ENCODE measurements around the gene KRTAP19-6.

The KRTAP19-6 gene, protein sequence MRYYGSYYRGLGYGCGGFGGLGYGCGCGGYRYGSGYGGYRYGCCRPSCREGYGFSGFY

GRCh38 chr21:30541764-30542163 lies at the start of gene KRTAP19-6:
KRTAP19-6 (minus strand) TSS chr21:30541864; CDS start chr21:30541833, 31 bp downstream.
- DNase-seq (ENCODE audit: low spot score): no peak

GRCh38 chr21:30590297-30590696 lies 48.6 kb upstream of the KRTAP19-6 start, which contains the start of gene KRTAP22-2:
KRTAP22-2 (minus strand) TSS chr21:30590397.
- DNase-seq (ENCODE audit: low spot score): no peak

DNA sequence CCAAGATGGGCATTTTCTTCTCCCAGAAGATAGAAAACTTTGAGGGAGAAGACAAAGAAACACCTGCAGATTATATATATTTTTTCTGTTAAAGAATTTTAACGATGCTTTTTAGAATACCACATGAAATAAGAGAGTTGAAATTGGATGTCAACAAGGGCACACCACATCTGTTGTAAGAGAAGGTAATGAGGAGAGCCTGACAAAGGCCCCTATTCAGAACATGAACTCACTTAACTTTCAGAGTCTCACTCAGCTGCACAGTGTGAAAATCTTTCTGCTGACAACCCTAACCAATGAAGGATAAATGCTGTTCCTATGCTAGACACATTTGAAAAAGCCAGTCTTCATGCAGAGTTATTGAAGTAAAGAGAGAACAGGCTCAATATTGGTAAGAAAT lies 41.2 kb upstream of the KRTAP19-6 start:
- DNase-seq (ENCODE audit: low spot score): no peak

- DNase-seq (ENCODE audit: low spot score): no peak
Observed at GRCh38 chr21:30580132-30580531, 38.5 kb upstream of the KRTAP19-6 start.

- DNase-seq (ENCODE audit: low spot score): no peak
Observed at GRCh38 chr21:30579346-30579745, 37.7 kb upstream of the KRTAP19-6 start.

DNA sequence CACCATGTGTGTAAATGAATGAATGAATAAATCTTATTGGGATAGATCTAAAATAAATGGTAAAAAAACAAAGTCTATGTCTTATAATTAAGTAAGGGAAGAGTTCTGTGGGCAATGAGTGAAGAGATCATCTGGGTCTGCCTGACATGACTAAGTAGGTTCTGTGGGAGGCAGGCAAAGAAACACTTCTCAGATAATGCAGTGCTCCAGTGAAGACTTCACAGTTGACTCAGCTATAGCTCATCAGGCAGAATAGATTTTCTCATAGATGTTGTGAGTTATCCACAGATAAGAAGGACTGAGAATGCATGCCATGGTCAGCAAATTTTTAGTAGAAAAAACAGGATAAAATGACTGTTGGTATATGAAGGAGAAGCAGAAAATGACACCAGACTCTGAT lies 36.1 kb upstream of the KRTAP19-6 start:
- DNase-seq (ENCODE audit: low spot score): no peak

DNA sequence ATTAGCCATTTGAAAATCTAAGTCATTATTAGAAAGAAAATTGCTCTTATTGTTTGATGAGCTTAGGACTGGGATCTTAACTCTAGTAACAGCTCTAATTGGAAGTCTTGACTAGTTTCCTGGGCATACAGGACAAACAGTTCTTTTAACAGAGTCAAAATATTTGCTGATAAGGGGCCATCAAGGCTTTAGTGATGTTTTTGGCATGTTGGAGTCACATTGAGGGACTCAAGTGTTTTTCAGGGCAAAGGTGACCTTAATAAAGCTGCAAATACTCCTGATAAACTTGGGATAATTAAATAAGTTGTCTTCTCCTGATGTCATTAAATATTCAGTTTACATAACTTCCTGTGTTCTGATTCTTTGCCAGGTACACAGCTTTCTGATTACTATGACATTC lies 26.0 kb upstream of the KRTAP19-6 start:
- DNase-seq (ENCODE audit: low spot score): no peak

DNA sequence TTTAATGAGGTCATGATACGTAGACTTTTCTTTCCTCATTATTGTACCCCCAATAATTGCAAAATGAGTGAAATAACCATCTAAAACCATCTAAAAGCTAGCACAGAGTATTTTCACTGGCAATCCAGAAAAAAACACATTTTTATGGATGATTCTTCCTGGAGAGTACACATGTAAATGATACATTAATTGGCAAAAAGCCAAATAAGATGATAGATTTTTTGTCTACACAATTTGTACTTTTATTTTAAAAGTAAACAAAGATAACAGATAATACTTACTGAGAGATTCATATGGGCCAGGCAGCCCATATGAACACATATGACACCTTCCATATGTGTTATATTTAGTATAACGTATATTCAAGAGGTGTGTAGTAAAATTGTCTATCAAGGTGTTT lies 22.0 kb upstream of the KRTAP19-6 start:
- DNase-seq (ENCODE audit: low spot score): no peak

GRCh38 chr21:30563072-30563471 lies 21.4 kb upstream of the KRTAP19-6 start:
- no peak for DNase-seq (ENCODE audit: low spot score)

- no peak for DNase-seq (ENCODE audit: low spot score)
Observed at GRCh38 chr21:30561957-30562356, 20.3 kb upstream of the KRTAP19-6 start.

DNA sequence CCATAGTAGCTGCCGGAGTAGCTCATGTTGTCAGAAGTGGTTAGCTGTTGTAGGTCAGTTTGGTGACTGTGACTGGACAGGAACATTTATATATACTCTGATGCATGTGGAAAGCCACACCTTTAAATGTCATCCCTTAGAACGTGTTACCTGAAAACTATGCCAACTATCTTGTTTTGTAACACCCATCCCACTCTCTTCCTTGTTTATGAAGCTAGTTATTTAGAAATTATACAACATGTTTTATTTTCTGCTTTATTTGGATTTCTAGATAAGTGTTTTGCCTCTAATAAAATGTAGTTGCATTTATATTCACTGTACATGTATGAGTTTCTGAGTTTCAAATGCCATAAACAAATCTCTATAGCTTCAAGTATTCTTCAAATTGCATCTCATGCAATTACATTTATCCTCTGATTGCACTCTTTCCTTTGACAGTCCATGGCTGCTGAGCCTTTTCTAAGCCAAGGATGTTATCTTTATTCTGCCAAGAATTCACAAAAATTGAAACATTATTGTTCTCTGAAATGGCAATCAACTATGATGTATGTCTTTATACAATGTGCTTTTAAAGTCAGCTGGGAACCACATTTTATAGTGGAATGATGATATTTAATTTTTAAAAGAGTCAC lies 19.7 kb upstream of the KRTAP19-6 start, which contains the start of gene KRTAP19-7:
KRTAP19-7 (minus strand) TSS at position 51 of the 632 bp plus-strand sequence; CDS start at position 26, 25 bp downstream.
- DNase-seq (ENCODE audit: low spot score): no peak

DNA sequence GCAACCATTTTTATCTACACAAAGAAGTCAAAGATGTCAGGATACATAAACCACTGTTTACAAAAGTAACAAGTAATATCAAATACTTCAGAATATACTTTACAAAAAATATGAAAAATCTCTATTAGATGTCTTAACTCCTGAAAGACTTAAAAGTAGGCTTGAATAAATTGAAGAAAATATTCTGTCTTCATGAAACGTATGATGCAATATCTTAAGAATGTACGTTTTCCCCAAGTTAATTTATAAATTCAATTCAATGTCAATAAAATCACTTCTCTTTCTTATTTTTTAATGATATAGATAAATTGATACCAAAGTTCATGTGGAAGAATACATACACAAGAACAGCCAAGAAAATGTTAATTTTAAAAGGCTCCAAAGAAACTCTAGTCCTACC lies 13.4 kb upstream of the KRTAP19-6 start:
- no peak for DNase-seq (ENCODE audit: low spot score)

- DNase-seq (ENCODE audit: low spot score): no peak
Observed at GRCh38 chr21:30552782-30553181, 11.1 kb upstream of the KRTAP19-6 start.

- DNase-seq (ENCODE audit: low spot score): no peak
Observed at GRCh38 chr21:30518876-30519275, 22.8 kb downstream of the KRTAP19-6 start.

DNA sequence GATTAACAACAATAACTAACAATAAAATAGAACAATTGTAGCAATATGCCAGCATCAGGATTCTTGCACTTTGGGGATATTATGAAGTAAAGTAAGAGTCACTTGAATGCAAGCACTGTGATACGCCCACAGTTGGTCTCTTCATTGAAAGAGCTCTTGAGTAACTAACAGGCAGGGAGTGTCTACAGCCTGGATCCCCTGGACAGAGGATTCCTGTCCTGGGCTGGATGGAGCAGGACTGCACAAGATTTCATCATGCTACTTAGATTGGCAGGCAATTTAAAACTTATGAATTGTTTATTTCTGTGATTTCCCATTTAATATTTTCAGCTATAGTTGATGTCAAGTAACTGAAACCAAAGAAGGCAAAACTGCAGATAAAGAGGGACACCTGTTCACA lies 26.0 kb downstream of the KRTAP19-6 start:
- DNase-seq (ENCODE audit: low spot score): no peak

DNA sequence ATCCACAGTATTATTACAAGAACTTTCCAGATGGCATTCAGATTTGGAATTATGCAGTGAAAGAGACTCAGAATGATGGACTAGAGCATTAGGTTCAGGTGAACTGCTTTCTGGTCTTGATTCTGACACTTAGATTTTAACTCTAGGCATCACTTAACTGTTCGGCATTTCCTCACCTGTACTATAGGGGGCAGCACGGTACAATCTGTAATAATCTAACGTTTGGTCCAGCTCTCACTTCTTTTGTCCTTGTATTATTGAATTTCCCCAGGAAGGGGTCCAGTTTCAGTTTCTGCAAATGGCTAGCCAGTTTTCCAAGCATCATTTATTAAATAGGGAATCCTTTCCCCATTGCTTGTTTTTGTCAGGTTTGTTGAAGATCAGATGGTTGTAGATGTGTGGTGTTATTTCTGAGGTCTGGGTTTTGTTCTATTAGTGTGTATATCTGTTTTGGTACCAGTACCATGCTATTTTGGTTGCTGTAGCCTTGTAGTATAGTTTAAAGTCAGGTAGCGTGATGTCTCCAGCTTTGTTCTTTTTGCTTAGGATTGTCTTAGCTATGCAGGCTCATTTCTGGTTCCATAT lies 36.0 kb downstream of the KRTAP19-6 start:
- DNase-seq (ENCODE audit: low spot score): peak; percentile 1

DNA sequence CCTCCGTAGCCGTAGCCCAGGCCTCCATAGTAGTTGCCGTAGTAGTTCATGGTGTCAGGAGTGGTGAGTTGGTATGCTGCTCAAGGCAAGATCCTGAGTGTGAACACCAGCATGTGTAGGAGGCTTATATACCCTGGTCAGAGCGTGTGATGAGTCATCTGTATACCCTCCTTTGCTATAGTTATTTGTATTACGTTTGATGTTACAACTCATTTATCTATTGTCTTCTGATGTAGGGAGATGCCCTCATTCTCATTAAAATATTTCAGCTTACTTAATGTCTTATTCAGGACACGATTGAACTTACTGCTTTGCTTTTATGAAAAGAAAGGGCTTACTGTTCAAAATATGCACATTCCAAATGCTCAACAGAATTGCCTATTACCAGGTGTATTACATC lies 39.6 kb downstream of the KRTAP19-6 start, which contains the start of gene KRTAP19-5:
KRTAP19-5 (minus strand) TSS at position 101 of the 400 bp plus-strand sequence; CDS start at position 50, 51 bp downstream.
- DNase-seq (ENCODE audit: low spot score): no peak

GRCh38 chr21:30497065-30497464 lies 44.6 kb downstream of the KRTAP19-6 start, which contains the start of gene KRTAP19-4:
KRTAP19-4 (minus strand) TSS chr21:30497165; CDS start chr21:30497110, 55 bp downstream.
- DNase-seq (ENCODE audit: low spot score): no peak

DNA sequence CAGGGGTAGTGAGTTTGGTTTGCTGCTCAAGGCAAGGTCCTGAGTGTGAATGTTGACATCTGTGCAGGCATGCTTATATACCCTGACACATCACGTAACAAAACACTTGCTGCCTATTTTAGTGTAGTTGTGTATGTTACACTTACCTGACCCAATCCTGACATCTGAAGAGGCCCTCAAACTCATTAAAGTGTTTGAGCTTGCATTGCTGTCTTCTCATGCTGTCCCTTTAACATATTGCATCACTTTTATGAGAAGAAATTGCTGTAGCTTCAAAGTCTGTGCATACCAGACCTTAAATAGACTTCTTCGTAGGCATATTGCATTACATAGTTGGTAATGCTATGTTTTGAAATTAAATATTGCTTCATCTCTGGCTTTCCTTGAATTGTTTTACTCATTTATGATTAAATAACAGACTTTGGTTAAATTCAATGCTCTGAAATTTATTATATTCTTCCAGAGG lies 49.7 kb downstream of the KRTAP19-6 start, which contains the start of gene KRTAP19-3:
KRTAP19-3 (minus strand) TSS at position 51 of the 466 bp plus-strand sequence. CDS start 56 bp downstream, outside the sequence.
- no peak for DNase-seq (ENCODE audit: low spot score)
